GM23338 (cell line): ENCODE data around the gene COL18A1. TPM values are rescaled to one million over a fixed set of nuclear protein-coding genes. Genes with fewer than 3 reads are reported as not detected.

Experiments used
- ATAC-seq: fragments of 200-7000 bp; cut with Tn5 transposase; 3 replicates; pipeline ENCODE4 v1.9.1; 2020
- DNase-seq: peaks from one replicate; pipeline ENCODE4 v3.0.0-alpha.2; 2015; ENCODE audit warnings: low spot score
- H2AFZ ChIP-seq: fragments of 200-600 bp; sonication (generic); 2 replicates; pipeline ENCODE4 v1.8.0; 2016; ENCODE audit warnings: antibody characterized with exemption, mild to moderate bottlenecking, moderate library complexity
- H3F3A ChIP-seq: fragments of 200-600 bp; sonication (generic); replicated peaks from 2 replicates; pipeline ENCODE4 v1.8.0; 2017; ENCODE audit warnings: antibody characterized with exemption, mixed run types, low read depth
- H3K27ac ChIP-seq: fragments of 200-600 bp; sonication (generic); 2 replicates; pipeline ENCODE4 v1.6.1; 2016; ENCODE audit warnings: low read depth
- H3K27me3 ChIP-seq: fragments of 200-600 bp; sonication (generic); 2 replicates; pipeline ENCODE4 v1.8.0; 2016; ENCODE audit warnings: mild to moderate bottlenecking, mixed run types, moderate library complexity; ENCODE audit not compliant: insufficient read depth
- H3K36me3 ChIP-seq: fragments of 200-600 bp; sonication (generic); 2 replicates; pipeline ENCODE4 v1.8.0; 2016; ENCODE audit warnings: mild to moderate bottlenecking; ENCODE audit not compliant: insufficient read depth
- H3K4me1 ChIP-seq: fragments of 200-600 bp; sonication (generic); 2 replicates; pipeline ENCODE4 v1.8.0; 2016; ENCODE audit warnings: mild to moderate bottlenecking, moderate library complexity; ENCODE audit not compliant: insufficient read depth
- H3K4me2 ChIP-seq: fragments of 200-600 bp; sonication (generic); 2 replicates; pipeline ENCODE4 v1.7.1; 2017; ENCODE audit warnings: mixed run types
- H3K4me3 ChIP-seq: fragments of 200-600 bp; sonication (generic); 2 replicates; pipeline ENCODE4 v1.6.1; 2016; ENCODE audit warnings: mixed run types
- H3K79me2 ChIP-seq: fragments of 200-600 bp; sonication (generic); replicated peaks from 2 replicates; pipeline ENCODE4 v1.8.0; 2017; ENCODE audit warnings: mild to moderate bottlenecking; ENCODE audit not compliant: insufficient read depth
- H3K9me2 ChIP-seq: fragments of 200-600 bp; sonication (generic); 2 replicates; pipeline ENCODE4 v1.8.0; 2017; ENCODE audit not compliant: insufficient read depth
- H4K20me1 ChIP-seq: fragments of 200-600 bp; sonication (generic); replicated peaks from 2 replicates; pipeline ENCODE4 v1.8.0; 2017; ENCODE audit warnings: mild to moderate bottlenecking; ENCODE audit not compliant: insufficient read depth
- H3K27ac Mint-ChIP-seq: 2 replicates; pipeline ENCODE4 v1.8.0; 2020; ENCODE audit warnings: inconsistent platforms, mild to moderate bottlenecking, moderate library complexity, mixed read lengths
- H3K27me3 Mint-ChIP-seq: 3 replicates; pipeline ENCODE4 v1.8.0; 2022; ENCODE audit warnings: low read depth, mild to moderate bottlenecking, moderate library complexity, mixed read lengths, inconsistent platforms; ENCODE audit not compliant: insufficient read depth, poor library complexity
- H3K36me3 Mint-ChIP-seq: 3 replicates; pipeline ENCODE4 v1.8.0; 2021; ENCODE audit warnings: low read depth, mild to moderate bottlenecking, inconsistent platforms, moderate library complexity, mixed read lengths
- H3K4me1 Mint-ChIP-seq: 3 replicates; pipeline ENCODE4 v1.8.0; 2020; ENCODE audit warnings: mild to moderate bottlenecking, inconsistent platforms, mixed read lengths
- H3K4me3 Mint-ChIP-seq: 3 replicates; pipeline ENCODE4 v1.8.0; 2021; ENCODE audit warnings: moderate library complexity, mild to moderate bottlenecking, inconsistent platforms, mixed read lengths
- H3K9me3 Mint-ChIP-seq: 3 replicates; pipeline ENCODE4 v1.8.0; 2020; ENCODE audit warnings: moderate library complexity, mild to moderate bottlenecking, inconsistent platforms, mixed read lengths
- CREB1 ChIP-seq: fragments of 250-450 bp; sonication (Bioruptor Pico); IDR thresholded peaks from 2 replicates; pipeline ENCODE4 v1.5.0; 2020; ENCODE audit warnings: low read depth, mild to moderate bottlenecking, moderate library complexity
- ETS1 ChIP-seq: IDR thresholded peaks from 2 replicates; pipeline ENCODE4 v1.6.1; 2016; ENCODE audit warnings: antibody characterized with exemption
- EZH2 ChIP-seq: fragments of 200-600 bp; sonication (generic); IDR thresholded peaks from one replicate; pipeline ENCODE4 v1.8.0; 2017; ENCODE audit warnings: antibody characterized with exemption, mild to moderate bottlenecking, low read depth; ENCODE audit not compliant: unreplicated experiment
- EZH2phosphoT487 ChIP-seq: fragments of 200-600 bp; sonication (generic); IDR thresholded peaks from one replicate; pipeline ENCODE4 v1.8.1; 2018; ENCODE audit warnings: antibody characterized with exemption; ENCODE audit not compliant: unreplicated experiment
- JUNB ChIP-seq: IDR thresholded peaks from one replicate; pipeline ENCODE4 v1.6.1; 2016; ENCODE audit warnings: antibody characterized with exemption; ENCODE audit not compliant: unreplicated experiment
- POLR2AphosphoS5 ChIP-seq: IDR thresholded peaks from 2 replicates; pipeline ENCODE4 v1.6.1; 2016; ENCODE audit warnings: antibody characterized with exemption, low read depth
- STAT1 ChIP-seq: IDR thresholded peaks from one replicate; pipeline ENCODE4 v1.6.1; 2016; ENCODE audit warnings: antibody characterized with exemption; ENCODE audit not compliant: unreplicated experiment
- ZNF114 ChIP-seq: fragments of 250-450 bp; sonication (Bioruptor Pico); IDR thresholded peaks from 2 replicates; pipeline ENCODE4 v1.5.0; 2020; ENCODE audit warnings: mild to moderate bottlenecking, moderate library complexity
- ZNF331 ChIP-seq: fragments of 250-450 bp; sonication (Bioruptor Pico); IDR thresholded peaks from 2 replicates; pipeline ENCODE4 v1.5.0; 2020; ENCODE audit warnings: low read depth, mild to moderate bottlenecking, moderate library complexity
- polyA plus RNA-seq: library from polyadenylated mRNA; unstranded; fragments of >200 nt; fragmentation: Nextera tagmentation; extraction: Ambion mirVana; gene quantifications from 2 replicates; pipeline ENCODE4 v1.2.1, GENCODE V29; 2016
- total RNA-seq: library from RNA; depleted of rRNA; stranded (reverse); fragments of >200 nt; shearing (Covaris generic); gene quantifications from 2 replicates; pipeline ENCODE4 v1.2.3, GENCODE V29; 2014
- TF ChIP-seq, protein P1 (sequence below), 2 experiments: fragments of 200-600 bp in 1 of 2; sonication (generic) in 1 of 2; conservative IDR thresholded peaks; 2 replicates each; pipeline versions ENCODE4 v1.5.1 to v1.6.1; 2016 to 2017; ENCODE audit warnings: antibody characterized with exemption in 2 of 2, low read depth in 2 of 2, mild to moderate bottlenecking in 2 of 2, moderate library complexity in 1 of 2

The COL18A1 gene
- total and polyA plus RNA-seq, 2 experiments from 2014 or later = 38.4 to 430 TPM

GRCh38 chr21:45365186-45365607 lies 39.8 kb upstream of the COL18A1 start:
- H3K9me2 ChIP-seq = no peaks in the 10 kb centered on the region
- no peak for DNase-seq
- no peaks in the 10 kb centered on the region; the same call in 2 of the 3 replicates for H3K36me3 Mint-ChIP-seq
- H3K4me3 Mint-ChIP-seq = no peak overlapping the region
- no peak overlapping the region for H3K27ac Mint-ChIP-seq
- peaks cover 15% of the 10 kb centered on the region for H3K4me1 ChIP-seq
- H3K27ac ChIP-seq = peak overlapping the region; percentile 67; the same call in 1 of the 2 replicates
- H2AFZ ChIP-seq = peak overlapping the region; percentile 69; the same call in 1 of the 2 replicates
- H3K4me2 ChIP-seq = 0 out of 2 replicates have a peak overlapping the region, but pooled peaks have one; percentile 21
- no peak for ATAC-seq
- no peaks in the 10 kb centered on the region; the same call in 1 of the 2 replicates for H3K27me3 ChIP-seq
- H3K36me3 ChIP-seq = no peaks in the 10 kb centered on the region
- no peaks in the 10 kb centered on the region for H3K9me3 Mint-ChIP-seq
- no peaks in the 10 kb centered on the region for H3K79me2 ChIP-seq
- peaks cover 59% of the 10 kb centered on the region for H3K4me1 Mint-ChIP-seq
- H4K20me1 ChIP-seq = no peaks in the 10 kb centered on the region
- 0 out of 2 replicates have a peak, but pooled peaks cover 4% of the 10 kb centered on the region for H3F3A ChIP-seq
- peaks cover 36% of the 10 kb centered on the region for H3K27me3 Mint-ChIP-seq
- no peak overlapping the region for H3K4me3 ChIP-seq
- no peak for TF ChIP-seq STAT1
- TF ChIP-seq ZNF331 (CRISPR knock-in tag) = no peak

- no peak overlapping the region for H3K4me3 Mint-ChIP-seq
- ATAC-seq = peak; percentile 56
- H2AFZ ChIP-seq = 0 out of 2 replicates have a peak overlapping the region, but pooled peaks have one; percentile 69
- no peaks in the 10 kb centered on the region; the same call in 2 of the 3 replicates for H3K36me3 Mint-ChIP-seq
- peak overlapping the region; percentile 65; the same call in 1 of the 2 replicates for H3K27ac Mint-ChIP-seq
- H3K4me1 ChIP-seq = peaks cover 15% of the 10 kb centered on the region
- 0 out of 2 replicates have a peak, but pooled peaks cover 4% of the 10 kb centered on the region for H3F3A ChIP-seq
- H3K36me3 ChIP-seq = no peaks in the 10 kb centered on the region
- H3K4me3 ChIP-seq = no peak overlapping the region
- peaks cover 35% of the 10 kb centered on the region for H3K27me3 Mint-ChIP-seq
- H3K4me2 ChIP-seq = 0 out of 2 replicates have a peak overlapping the region, but pooled peaks have one; percentile 21
- H3K4me1 Mint-ChIP-seq = peaks cover 55% of the 10 kb centered on the region
- no peaks in the 10 kb centered on the region; the same call in 1 of the 2 replicates for H3K27me3 ChIP-seq
- peak; percentile 89 for DNase-seq
- H4K20me1 ChIP-seq = no peaks in the 10 kb centered on the region
- TF ChIP-seq, protein P1, sequence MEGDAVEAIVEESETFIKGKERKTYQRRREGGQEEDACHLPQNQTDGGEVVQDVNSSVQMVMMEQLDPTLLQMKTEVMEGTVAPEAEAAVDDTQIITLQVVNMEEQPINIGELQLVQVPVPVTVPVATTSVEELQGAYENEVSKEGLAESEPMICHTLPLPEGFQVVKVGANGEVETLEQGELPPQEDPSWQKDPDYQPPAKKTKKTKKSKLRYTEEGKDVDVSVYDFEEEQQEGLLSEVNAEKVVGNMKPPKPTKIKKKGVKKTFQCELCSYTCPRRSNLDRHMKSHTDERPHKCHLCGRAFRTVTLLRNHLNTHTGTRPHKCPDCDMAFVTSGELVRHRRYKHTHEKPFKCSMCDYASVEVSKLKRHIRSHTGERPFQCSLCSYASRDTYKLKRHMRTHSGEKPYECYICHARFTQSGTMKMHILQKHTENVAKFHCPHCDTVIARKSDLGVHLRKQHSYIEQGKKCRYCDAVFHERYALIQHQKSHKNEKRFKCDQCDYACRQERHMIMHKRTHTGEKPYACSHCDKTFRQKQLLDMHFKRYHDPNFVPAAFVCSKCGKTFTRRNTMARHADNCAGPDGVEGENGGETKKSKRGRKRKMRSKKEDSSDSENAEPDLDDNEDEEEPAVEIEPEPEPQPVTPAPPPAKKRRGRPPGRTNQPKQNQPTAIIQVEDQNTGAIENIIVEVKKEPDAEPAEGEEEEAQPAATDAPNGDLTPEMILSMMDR (conservative IDR thresholded peaks at IDR 0.05; ENCODE audit: low read depth in 2 of 2) = no peak
- TF ChIP-seq CREB1 (CRISPR knock-in tag) = peak; percentile 60
- no peaks in the 10 kb centered on the region for H3K79me2 ChIP-seq
- no peaks in the 10 kb centered on the region for H3K9me2 ChIP-seq
- peak overlapping the region; percentile 67; the same call in 1 of the 2 replicates for H3K27ac ChIP-seq
- no peaks in the 10 kb centered on the region for H3K9me3 Mint-ChIP-seq
These were observed 39.2 kb upstream of the COL18A1 start for GRCh38 chr21:45365608-45366241.

DNA sequence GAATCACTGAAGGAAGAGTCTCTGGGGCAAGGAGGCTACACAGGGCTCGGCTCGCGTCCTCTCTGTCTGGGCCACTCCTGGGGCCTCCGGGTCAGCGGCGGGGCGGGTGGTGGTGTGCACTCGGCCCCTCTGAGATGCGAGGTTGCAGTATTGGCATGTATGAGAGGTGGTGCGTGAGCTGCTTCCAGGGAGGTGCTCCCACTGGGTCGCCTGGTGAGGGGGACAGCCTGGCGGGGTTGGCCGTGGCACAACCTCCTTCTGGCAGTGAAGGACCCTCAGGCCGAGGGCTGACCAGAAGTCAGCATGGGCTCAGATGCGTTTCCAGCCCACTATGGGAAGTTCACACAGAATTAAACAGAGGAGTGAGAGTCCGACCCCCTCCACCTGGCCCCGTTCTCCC lies 38.5 kb upstream of the COL18A1 start:
- H3K27me3 ChIP-seq = no peaks in the 10 kb centered on the region; the same call in 1 of the 2 replicates
- no peak overlapping the region for H3K4me3 ChIP-seq
- H3K4me2 ChIP-seq = no peak overlapping the region
- Mint-ChIP-seq H3K9me3 (no peaks in the 10 kb centered on the region), H3K27ac (no peak overlapping the region), H3K4me3 (no peak overlapping the region), H3K4me1 (peaks cover 52% of the 10 kb centered on the region), H3K36me3 (no peaks in the 10 kb centered on the region; the same call in 2 of the 3 replicates), H3K27me3 (peaks cover 30% of the 10 kb centered on the region)
- ATAC-seq (no peak), DNase-seq (no peak)
- no peaks in the 10 kb centered on the region for H4K20me1 ChIP-seq
- H3K36me3 ChIP-seq = no peaks in the 10 kb centered on the region
- H2AFZ ChIP-seq = no peak overlapping the region
- H3K4me1 ChIP-seq = peaks cover 14% of the 10 kb centered on the region
- no peaks in the 10 kb centered on the region for H3K79me2 ChIP-seq
- H3K9me2 ChIP-seq = no peaks in the 10 kb centered on the region
- no peak overlapping the region for H3K27ac ChIP-seq
- H3F3A ChIP-seq = 0 out of 2 replicates have a peak, but pooled peaks cover 4% of the 10 kb centered on the region
- no peak for TF ChIP-seq ZNF331 (CRISPR knock-in tag)
- no peak for TF ChIP-seq POLR2AphosphoS5
- TF ChIP-seq JUNB = no peak
- TF ChIP-seq ETS1 = no peak
- no peak for TF ChIP-seq ZNF114 (CRISPR knock-in tag)
- no peak for TF ChIP-seq EZH2
- no peak for TF ChIP-seq EZH2phosphoT487
